GM11168 (cell line): ENCODE data around the gene CMTM5.

ENCODE experiments used
- in situ Hi-C: fragments of 300-500 bp; cut with MboI; formaldehyde crosslinking; loops from one replicate; pipeline ENCODE4 v1.12.0; 2022; ENCODE audit warnings: low sequenced_read_pairs; ENCODE audit not compliant: unreplicated experiment

CMTM5 gene

GRCh38 chr14:23376482-23377197 lies at the start of gene CMTM5:
Gene CMTM5 (plus strand): TSS chr14:23377046. CDS start chr14:23377252, 206 bp downstream.
- in situ Hi-C loops: no loop called here

GRCh38 chr14:23327947-23328744 lies 48.7 kb upstream of the CMTM5 start:
- in situ Hi-C loops: no loop called here

- in situ Hi-C loops: no loop called here
These were observed 41.2 kb upstream of the CMTM5 start for GRCh38 chr14:23335623-23336022.

GRCh38 chr14:23339506-23340268 lies 37.2 kb upstream of the CMTM5 start:
- in situ Hi-C loops: no loop called here

GRCh38 chr14:23344481-23344880 lies 32.4 kb upstream of the CMTM5 start:
- in situ Hi-C loops: no loop called here

- in situ Hi-C loops: no loop called here
These were observed 30.7 kb upstream of the CMTM5 start for GRCh38 chr14:23345987-23346692.

- in situ Hi-C loops: no loop called here
These were observed 30.0 kb upstream of the CMTM5 start for GRCh38 chr14:23346693-23347405.

GRCh38 chr14:23347406-23348296 lies 29.2 kb upstream of the CMTM5 start:
- in situ Hi-C loops: no loop called here

- in situ Hi-C loops: no loop called here
These were observed 28.6 kb upstream of the CMTM5 start for GRCh38 chr14:23348297-23348655.

- in situ Hi-C loops: no loop called here
These were observed 27.5 kb upstream of the CMTM5 start for GRCh38 chr14:23349156-23349845.

GRCh38 chr14:23351681-23352505 lies 25.0 kb upstream of the CMTM5 start:
- in situ Hi-C loops: no loop called here

- in situ Hi-C loops: no loop called here
These were observed 24.1 kb upstream of the CMTM5 start, which contains the start of gene SLC22A17 for GRCh38 chr14:23352506-23353432. Gene SLC22A17 (minus strand): TSS chr14:23352887.

GRCh38 chr14:23353433-23353780 lies 23.4 kb upstream of the CMTM5 start:
- in situ Hi-C loops: no loop called here

- in situ Hi-C loops: no loop called here
These were observed 21.9 kb upstream of the CMTM5 start for GRCh38 chr14:23354990-23355389.

- in situ Hi-C loops: no loop called here
These were observed 20.9 kb upstream of the CMTM5 start for GRCh38 chr14:23355871-23356435.

GRCh38 chr14:23356662-23357061 lies 20.2 kb upstream of the CMTM5 start:
- in situ Hi-C loops: no loop called here
